Omental fat pad (tissue), 4 donors: ENCODE results near the gene BTBD1. TPM values are rescaled to one million over a fixed set of nuclear protein-coding genes. Genes with fewer than 3 reads are reported as not detected.
"Not testable (repeated sequence)": the region's sequence is repeated elsewhere in the genome, so short reads cannot be mapped to it uniquely, and the experiment has no call there.

ENCODE experiments used
- ATAC-seq: fragments of 150-250 bp; one replicate; pipeline ENCODE4 v1.9.1; 2016; ENCODE audit warnings: mild to moderate bottlenecking, moderate library complexity; ENCODE audit not compliant: low FRiP score
- DNase-seq: peaks from one replicate; pipeline ENCODE4 v3.0.0-alpha.2; 2019; ENCODE audit warnings: low spot score
- total RNA-seq, 4 donors: library from RNA; depleted of rRNA; stranded (reverse); fragments of >200 nt; gene quantifications; one replicate each; pipeline ENCODE4 v1.1.0, GENCODE V29; 2016
- TF ChIP-seq, protein P1 (sequence below), 3 donors: fragments of 450-650 bp; IDR thresholded peaks; one replicate each; pipeline ENCODE4 v1.5.1; 2016 to 2017; ENCODE audit warnings: antibody characterized with exemption in 3 of 3, mild to moderate bottlenecking in 3 of 3, moderate library complexity in 2 of 3

Gene BTBD1
- total RNA-seq, 4 donors from 2014 or later = 56.9 to 104 (median 84.7) TPM

GRCh38 chr15:83098079-83098478 is 31.0 kb upstream of the BTBD1 start:
- DNase-seq = no peak
- TF ChIP-seq, protein P1, sequence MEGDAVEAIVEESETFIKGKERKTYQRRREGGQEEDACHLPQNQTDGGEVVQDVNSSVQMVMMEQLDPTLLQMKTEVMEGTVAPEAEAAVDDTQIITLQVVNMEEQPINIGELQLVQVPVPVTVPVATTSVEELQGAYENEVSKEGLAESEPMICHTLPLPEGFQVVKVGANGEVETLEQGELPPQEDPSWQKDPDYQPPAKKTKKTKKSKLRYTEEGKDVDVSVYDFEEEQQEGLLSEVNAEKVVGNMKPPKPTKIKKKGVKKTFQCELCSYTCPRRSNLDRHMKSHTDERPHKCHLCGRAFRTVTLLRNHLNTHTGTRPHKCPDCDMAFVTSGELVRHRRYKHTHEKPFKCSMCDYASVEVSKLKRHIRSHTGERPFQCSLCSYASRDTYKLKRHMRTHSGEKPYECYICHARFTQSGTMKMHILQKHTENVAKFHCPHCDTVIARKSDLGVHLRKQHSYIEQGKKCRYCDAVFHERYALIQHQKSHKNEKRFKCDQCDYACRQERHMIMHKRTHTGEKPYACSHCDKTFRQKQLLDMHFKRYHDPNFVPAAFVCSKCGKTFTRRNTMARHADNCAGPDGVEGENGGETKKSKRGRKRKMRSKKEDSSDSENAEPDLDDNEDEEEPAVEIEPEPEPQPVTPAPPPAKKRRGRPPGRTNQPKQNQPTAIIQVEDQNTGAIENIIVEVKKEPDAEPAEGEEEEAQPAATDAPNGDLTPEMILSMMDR (IDR thresholded peaks at IDR 0.05) = no peak
- no peak for ATAC-seq

DNA sequence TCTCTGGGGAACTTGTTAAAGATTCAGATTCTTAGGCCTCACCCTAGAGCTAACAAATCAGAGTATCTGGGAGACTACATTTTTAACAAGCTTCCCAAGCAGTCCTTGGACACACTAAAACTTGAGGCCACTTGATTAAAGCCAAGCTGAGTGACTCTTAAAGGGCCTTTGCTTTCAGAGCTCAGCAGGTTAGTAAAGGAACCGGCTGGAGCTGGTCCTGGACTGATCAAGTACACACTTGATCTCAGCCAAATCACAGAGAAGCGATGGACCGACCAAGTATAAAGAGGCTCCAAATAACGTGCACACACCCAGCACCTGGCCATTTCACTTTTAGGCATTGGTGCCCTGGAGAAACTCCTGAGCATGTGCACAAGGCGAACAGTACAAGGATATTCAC is 27.5 kb upstream of the BTBD1 start:
- no peak for ATAC-seq
- TF ChIP-seq, protein P1 (IDR thresholded peaks at IDR 0.05) = no peak
- no peak for DNase-seq

- TF ChIP-seq, protein P1 (IDR thresholded peaks at IDR 0.05) = no peak
- no peak for ATAC-seq
- no peak for DNase-seq
Measured at GRCh38 chr15:83092309-83092976, 25.4 kb upstream of the BTBD1 start.

- DNase-seq, ATAC-seq: not testable (repeated sequence)
Measured at GRCh38 chr15:83091965-83092308, 24.9 kb upstream of the BTBD1 start.

- ATAC-seq (no peak), DNase-seq (no peak)
- TF ChIP-seq, protein P1 (IDR thresholded peaks at IDR 0.05) = no peak
Measured at GRCh38 chr15:83090465-83090864, 23.4 kb upstream of the BTBD1 start.

GRCh38 chr15:83088876-83089275 is 21.8 kb upstream of the BTBD1 start:
- DNase-seq = no peak
- TF ChIP-seq, protein P1 (IDR thresholded peaks at IDR 0.05) = no peak
- no peak for ATAC-seq

DNA sequence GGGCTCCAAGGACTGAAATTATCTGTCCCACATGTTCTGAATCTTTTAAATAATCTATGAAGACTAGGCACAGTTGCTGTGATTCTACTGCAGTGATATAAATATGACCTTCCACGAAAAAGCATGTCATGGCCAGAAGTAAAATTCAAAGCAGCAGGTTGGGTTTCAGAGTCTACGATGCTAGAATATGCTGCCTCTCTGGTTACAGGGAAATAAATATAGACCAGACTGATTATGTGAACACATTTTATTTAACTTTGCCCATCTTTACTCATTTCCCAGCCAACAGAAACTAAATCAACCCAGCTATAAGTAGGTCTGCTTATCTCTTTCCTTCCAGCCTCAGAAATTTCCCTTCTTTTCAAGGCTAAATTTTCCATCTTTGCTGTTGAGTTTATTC is 20.5 kb upstream of the BTBD1 start:
- TF ChIP-seq, protein P1 (IDR thresholded peaks at IDR 0.05) = no peak
- ATAC-seq (no peak), DNase-seq (no peak)

DNA sequence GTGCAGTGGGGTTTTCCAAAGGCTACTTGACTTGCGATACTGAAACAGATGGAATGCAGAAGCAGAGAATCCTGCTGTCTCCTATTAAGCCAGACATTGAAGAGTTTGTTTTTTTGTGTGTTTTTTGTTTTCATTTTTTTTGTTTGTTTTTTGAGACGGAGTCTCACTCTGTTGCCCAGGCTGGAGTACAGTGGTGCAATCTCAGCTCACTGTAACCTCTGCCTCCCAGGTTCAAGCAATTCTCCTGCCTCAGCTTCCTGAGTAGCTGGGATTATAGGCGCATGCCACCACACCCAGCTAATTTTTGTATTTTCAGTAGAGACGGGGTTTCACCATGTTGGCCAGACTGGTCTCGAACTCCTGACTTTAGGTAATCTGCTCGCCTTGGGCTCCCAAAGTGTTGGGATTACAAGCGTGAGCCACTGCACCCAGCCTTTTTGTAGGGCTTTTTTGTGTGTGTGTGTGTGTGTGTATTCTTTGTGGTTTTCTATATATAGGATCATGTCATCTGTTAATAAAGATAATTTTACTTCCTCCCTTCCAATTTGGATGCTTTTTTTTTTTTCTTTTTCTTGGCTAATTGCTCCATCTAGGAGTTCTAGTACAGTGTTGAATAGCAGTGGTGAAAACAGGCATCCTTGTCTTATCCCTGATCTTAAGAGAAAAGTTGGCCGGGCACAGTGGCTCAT is 19.0 kb upstream of the BTBD1 start:
- DNase-seq, ATAC-seq: not testable (repeated sequence)

DNA sequence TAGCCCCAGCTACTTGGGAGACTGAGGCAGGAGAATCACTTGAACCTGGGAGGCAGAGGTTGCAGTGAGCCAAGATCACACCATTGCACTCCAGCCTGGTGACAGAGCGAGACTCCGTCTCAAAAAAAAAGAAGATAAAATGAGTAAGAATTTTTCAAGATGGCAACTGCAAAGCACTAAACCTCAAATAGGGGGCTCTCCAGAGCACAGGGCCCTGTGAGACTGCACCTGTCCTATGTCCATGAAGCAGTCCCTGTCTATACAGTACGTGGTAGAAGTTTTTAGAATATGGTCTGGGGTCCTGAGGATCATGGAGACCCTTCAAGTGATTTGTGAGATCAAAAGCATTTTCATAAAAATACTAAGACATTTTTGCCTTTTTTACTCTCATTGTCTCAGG is 18.4 kb upstream of the BTBD1 start:
- not testable (repeated sequence) for ATAC-seq, DNase-seq
